Measurements from ENCODE around the gene MPO. TPM values are rescaled to one million over a fixed set of nuclear protein-coding genes. Genes with fewer than 3 reads are reported as not detected.

MPO gene
- total and polyA plus RNA-seq, 2 experiments from 2014 or later, result not detected

GRCh38 chr17:58277107-58277801, 3.5 kb downstream of the MPO start:
- Histone ChIP-seq H3K36me3 (no peaks in the 10 kb centered on the region), H3K9me3 (ENCODE audit: low read depth) (no peaks in the 10 kb centered on the region), H3K27me3 (no peaks in the 10 kb centered on the region), H3K27ac (no peak overlapping the region), H3K4me1 (ENCODE audit: low read depth) (no peaks in the 10 kb centered on the region), H3K4me3 (no peak overlapping the region)
- peak in 1 of 2 donors; percentile 40 for DNase-seq (ENCODE audit: low read depth in 1 of 2, low spot score in 1 of 2)
- TF ChIP-seq CTCF (IDR thresholded peaks at IDR 0.05; ENCODE audit: low read depth, low read length), result peak; percentile 60

- H3K9me3 ChIP-seq (ENCODE audit: low read depth), result no peaks in the 10 kb centered on the region
- H3K27ac ChIP-seq, result no peak overlapping the region
- H3K4me1 ChIP-seq (ENCODE audit: low read depth), result no peaks in the 10 kb centered on the region
- no peak overlapping the region for H3K4me3 ChIP-seq
- TF ChIP-seq CTCF (IDR thresholded peaks at IDR 0.05; ENCODE audit: low read depth, low read length), result no peak
- DNase-seq (ENCODE audit: low read depth in 1 of 2, low spot score in 1 of 2), result no peak
- H3K27me3 ChIP-seq, result no peaks in the 10 kb centered on the region
- no peaks in the 10 kb centered on the region for H3K36me3 ChIP-seq
These were observed 4.3 kb downstream of the MPO start for GRCh38 chr17:58276423-58276822.

GRCh38 chr17:58275417-58275816, 5.3 kb downstream of the MPO start:
- DNase-seq (ENCODE audit: low read depth in 1 of 2, low spot score in 1 of 2), result no peak
- Histone ChIP-seq H3K27ac (no peak overlapping the region), H3K4me1 (ENCODE audit: low read depth) (no peaks in the 10 kb centered on the region), H3K4me3 (no peak overlapping the region), H3K27me3 (no peaks in the 10 kb centered on the region), H3K36me3 (no peaks in the 10 kb centered on the region), H3K9me3 (ENCODE audit: low read depth) (no peaks in the 10 kb centered on the region)
- no peak for TF ChIP-seq CTCF (IDR thresholded peaks at IDR 0.05; ENCODE audit: low read depth, low read length)

- Histone ChIP-seq H3K4me3 (no peak overlapping the region), H3K9me3 (ENCODE audit: low read depth) (no peaks in the 10 kb centered on the region), H3K4me1 (ENCODE audit: low read depth) (no peaks in the 10 kb centered on the region), H3K27ac (no peak overlapping the region), H3K36me3 (no peaks in the 10 kb centered on the region), H3K27me3 (no peaks in the 10 kb centered on the region)
- TF ChIP-seq CTCF (IDR thresholded peaks at IDR 0.05; ENCODE audit: low read depth, low read length), result no peak
- DNase-seq (ENCODE audit: low read depth in 1 of 2, low spot score in 1 of 2), result no peak
These were observed 7.2 kb downstream of the MPO start for GRCh38 chr17:58273453-58274104.

GRCh38 chr17:58272367-58273280, 8.1 kb downstream of the MPO start:
- H3K4me3 ChIP-seq, result no peak overlapping the region

More at GRCh38 chr17:58272367-58273280, 8.1 kb downstream of the MPO start:
- no peak for TF ChIP-seq CTCF (IDR thresholded peaks at IDR 0.05; ENCODE audit: low read depth, low read length)
- no peaks in the 10 kb centered on the region for H3K27me3 ChIP-seq
- H3K4me1 ChIP-seq (ENCODE audit: low read depth), result no peaks in the 10 kb centered on the region
- H3K9me3 ChIP-seq (ENCODE audit: low read depth), result no peaks in the 10 kb centered on the region
- DNase-seq (ENCODE audit: low read depth in 1 of 2, low spot score in 1 of 2), result no peak
- H3K36me3 ChIP-seq, result no peaks in the 10 kb centered on the region
- no peak overlapping the region for H3K27ac ChIP-seq

Measured in cardiac muscle cell (in vitro differentiated cells and primary cell).